ENCODE results near the gene IFI27L1. TPM values are rescaled to one million over a fixed set of nuclear protein-coding genes. Genes with fewer than 3 reads are reported as not detected.

IFI27L1 gene
- total RNA-seq, 1 experiment from 2014 or later: 19.6 TPM

DNA sequence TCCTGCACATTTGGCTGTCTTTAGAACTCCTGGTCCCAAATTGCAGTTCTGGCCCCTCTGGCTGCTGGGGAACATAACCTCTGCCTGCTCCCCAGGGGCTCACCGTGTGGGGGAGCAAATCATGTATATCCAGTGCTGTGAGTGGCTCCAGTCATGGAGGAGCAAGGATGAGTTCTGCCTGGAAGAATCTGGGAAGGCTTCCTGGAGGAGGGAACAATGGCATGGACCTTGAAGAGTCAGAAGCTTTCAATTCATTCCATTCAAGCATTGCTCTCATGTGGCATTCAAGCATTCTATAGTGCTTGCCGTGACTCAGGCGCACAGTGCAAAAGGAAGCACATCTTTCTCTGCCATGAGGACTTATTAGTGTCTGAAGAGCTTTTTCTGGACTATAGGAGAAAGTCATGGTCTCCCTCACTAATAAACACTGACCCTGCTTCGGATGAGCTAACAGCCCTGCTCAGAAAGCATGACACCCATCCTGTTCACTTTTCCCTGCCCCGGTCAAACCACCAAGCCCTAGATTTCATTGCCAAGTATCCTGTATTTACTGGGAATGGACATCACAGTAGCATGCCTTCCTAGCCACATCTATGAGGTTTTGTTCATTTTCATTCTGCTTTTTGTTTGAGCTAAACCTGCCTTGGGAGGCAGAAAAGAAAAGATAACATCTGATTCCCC lies 32.9 kb downstream of the IFI27L1 start:
- ATAC-seq (no peak), DNase-seq (ENCODE audit: low read depth, low spot score) (no peak)
- Histone ChIP-seq H3K4me1 (ENCODE audit: control insufficient read depth, insufficient read depth, low read length) (no peaks in the 10 kb centered on the region), H3K27ac (ENCODE audit: low read length) (no peak overlapping the region), H3K9me3 (ENCODE audit: control insufficient read depth, insufficient read depth, low read depth, low read length) (no peaks in the 10 kb centered on the region), H3K4me3 (ENCODE audit: low read depth in 2 of 2, low read length in 2 of 2) (no peak overlapping the region), H3K36me3 (ENCODE audit: control insufficient read depth, insufficient read depth, low read length) (no peaks in the 10 kb centered on the region; the same call in 1 of the 2 replicates), H3K27me3 (ENCODE audit: control insufficient read depth, insufficient read depth, low read length) (no peaks in the 10 kb centered on the region)
- ChIA-PET POLR2A (no interaction called here), CTCF (no interaction called here)
- in situ Hi-C loops (cut with HindIII; ENCODE audit: low pct_unique_long_range_greater_than_20kb, low sequenced_read_pairs) (no loop called here), intact Hi-C loops (cut with micrococcal nuclease; ENCODE audit: unreplicated experiment) (no loop called here)
- no peak for TF ChIP-seq SIN3A (IDR thresholded peaks at IDR 0.05; ENCODE audit: borderline replicate concordance, insufficient read depth, low read depth, low read length)
- no peak for TF ChIP-seq POLR2AphosphoS5 (IDR thresholded peaks at IDR 0.05; ENCODE audit: low read depth, low read length)
- TF ChIP-seq TCF7L2 (IDR thresholded peaks at IDR 0.05; ENCODE audit: low read depth, low read length): no peak
- TF ChIP-seq, protein P1, sequence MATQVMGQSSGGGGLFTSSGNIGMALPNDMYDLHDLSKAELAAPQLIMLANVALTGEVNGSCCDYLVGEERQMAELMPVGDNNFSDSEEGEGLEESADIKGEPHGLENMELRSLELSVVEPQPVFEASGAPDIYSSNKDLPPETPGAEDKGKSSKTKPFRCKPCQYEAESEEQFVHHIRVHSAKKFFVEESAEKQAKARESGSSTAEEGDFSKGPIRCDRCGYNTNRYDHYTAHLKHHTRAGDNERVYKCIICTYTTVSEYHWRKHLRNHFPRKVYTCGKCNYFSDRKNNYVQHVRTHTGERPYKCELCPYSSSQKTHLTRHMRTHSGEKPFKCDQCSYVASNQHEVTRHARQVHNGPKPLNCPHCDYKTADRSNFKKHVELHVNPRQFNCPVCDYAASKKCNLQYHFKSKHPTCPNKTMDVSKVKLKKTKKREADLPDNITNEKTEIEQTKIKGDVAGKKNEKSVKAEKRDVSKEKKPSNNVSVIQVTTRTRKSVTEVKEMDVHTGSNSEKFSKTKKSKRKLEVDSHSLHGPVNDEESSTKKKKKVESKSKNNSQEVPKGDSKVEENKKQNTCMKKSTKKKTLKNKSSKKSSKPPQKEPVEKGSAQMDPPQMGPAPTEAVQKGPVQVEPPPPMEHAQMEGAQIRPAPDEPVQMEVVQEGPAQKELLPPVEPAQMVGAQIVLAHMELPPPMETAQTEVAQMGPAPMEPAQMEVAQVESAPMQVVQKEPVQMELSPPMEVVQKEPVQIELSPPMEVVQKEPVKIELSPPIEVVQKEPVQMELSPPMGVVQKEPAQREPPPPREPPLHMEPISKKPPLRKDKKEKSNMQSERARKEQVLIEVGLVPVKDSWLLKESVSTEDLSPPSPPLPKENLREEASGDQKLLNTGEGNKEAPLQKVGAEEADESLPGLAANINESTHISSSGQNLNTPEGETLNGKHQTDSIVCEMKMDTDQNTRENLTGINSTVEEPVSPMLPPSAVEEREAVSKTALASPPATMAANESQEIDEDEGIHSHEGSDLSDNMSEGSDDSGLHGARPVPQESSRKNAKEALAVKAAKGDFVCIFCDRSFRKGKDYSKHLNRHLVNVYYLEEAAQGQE (IDR thresholded peaks at IDR 0.05; ENCODE audit: insufficient read depth in 1 of 2, low read depth in 2 of 2, low read length in 1 of 2): no peak
- TF ChIP-seq, protein P2, sequence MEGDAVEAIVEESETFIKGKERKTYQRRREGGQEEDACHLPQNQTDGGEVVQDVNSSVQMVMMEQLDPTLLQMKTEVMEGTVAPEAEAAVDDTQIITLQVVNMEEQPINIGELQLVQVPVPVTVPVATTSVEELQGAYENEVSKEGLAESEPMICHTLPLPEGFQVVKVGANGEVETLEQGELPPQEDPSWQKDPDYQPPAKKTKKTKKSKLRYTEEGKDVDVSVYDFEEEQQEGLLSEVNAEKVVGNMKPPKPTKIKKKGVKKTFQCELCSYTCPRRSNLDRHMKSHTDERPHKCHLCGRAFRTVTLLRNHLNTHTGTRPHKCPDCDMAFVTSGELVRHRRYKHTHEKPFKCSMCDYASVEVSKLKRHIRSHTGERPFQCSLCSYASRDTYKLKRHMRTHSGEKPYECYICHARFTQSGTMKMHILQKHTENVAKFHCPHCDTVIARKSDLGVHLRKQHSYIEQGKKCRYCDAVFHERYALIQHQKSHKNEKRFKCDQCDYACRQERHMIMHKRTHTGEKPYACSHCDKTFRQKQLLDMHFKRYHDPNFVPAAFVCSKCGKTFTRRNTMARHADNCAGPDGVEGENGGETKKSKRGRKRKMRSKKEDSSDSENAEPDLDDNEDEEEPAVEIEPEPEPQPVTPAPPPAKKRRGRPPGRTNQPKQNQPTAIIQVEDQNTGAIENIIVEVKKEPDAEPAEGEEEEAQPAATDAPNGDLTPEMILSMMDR (IDR thresholded peaks at IDR 0.05): no peak
- BruUV-seq (replicated peaks): no TSS peak

DNA sequence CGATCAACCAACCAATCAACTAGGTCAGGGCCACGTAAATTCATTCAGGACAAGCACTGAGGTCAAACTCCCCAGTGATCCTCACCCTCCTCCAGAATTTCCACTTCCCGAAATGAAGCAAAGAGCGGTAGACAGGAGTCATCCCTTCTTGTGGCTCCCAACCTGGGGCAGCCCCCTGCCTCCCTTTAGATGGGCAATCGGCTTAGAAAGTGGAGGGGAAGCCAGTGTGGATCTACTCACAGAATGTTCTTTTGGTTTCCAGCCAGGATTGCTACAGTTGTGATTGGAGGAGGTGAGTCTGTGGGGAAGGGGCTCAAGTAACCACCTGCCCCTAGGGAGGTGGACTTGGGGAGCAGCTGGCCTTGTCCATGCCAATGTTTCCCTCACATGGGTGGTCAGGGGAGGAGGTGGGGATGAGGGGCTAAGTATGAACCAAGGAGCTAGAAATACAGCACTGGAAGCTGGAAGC lies 33.5 kb downstream of the IFI27L1 start:
- no peak for ATAC-seq
- H3K27me3 ChIP-seq (ENCODE audit: control insufficient read depth, insufficient read depth, low read length): no peaks in the 10 kb centered on the region
- no peak overlapping the region for H3K27ac ChIP-seq (ENCODE audit: low read length)
- no peak for DNase-seq (ENCODE audit: low read depth, low spot score)
- TF ChIP-seq TCF7L2 (IDR thresholded peaks at IDR 0.05; ENCODE audit: low read depth, low read length) (no peak), SIN3A (IDR thresholded peaks at IDR 0.05; ENCODE audit: borderline replicate concordance, insufficient read depth, low read depth, low read length) (no peak), POLR2AphosphoS5 (IDR thresholded peaks at IDR 0.05; ENCODE audit: low read depth, low read length) (no peak)
- TF ChIP-seq, protein P1 (IDR thresholded peaks at IDR 0.05; ENCODE audit: insufficient read depth in 1 of 2, low read depth in 2 of 2, low read length in 1 of 2): no peak
- TF ChIP-seq, protein P2 (IDR thresholded peaks at IDR 0.05): no peak
- BruUV-seq (replicated peaks): no TSS peak
- CTCF ChIA-PET: no interaction called here
- in situ Hi-C loops (cut with HindIII; ENCODE audit: low pct_unique_long_range_greater_than_20kb, low sequenced_read_pairs) (no loop called here), intact Hi-C loops (cut with micrococcal nuclease; ENCODE audit: unreplicated experiment) (no loop called here)
- H3K4me3 ChIP-seq (ENCODE audit: low read depth in 2 of 2, low read length in 2 of 2): no peak overlapping the region
- no peaks in the 10 kb centered on the region for H3K9me3 ChIP-seq (ENCODE audit: control insufficient read depth, insufficient read depth, low read depth, low read length)
- H3K4me1 ChIP-seq (ENCODE audit: control insufficient read depth, insufficient read depth, low read length): no peaks in the 10 kb centered on the region
- POLR2A ChIA-PET: no interaction called here
- no peaks in the 10 kb centered on the region; the same call in 1 of the 2 replicates for H3K36me3 ChIP-seq (ENCODE audit: control insufficient read depth, insufficient read depth, low read length)

Data from Panc1 (cell line).